Thyroid gland (tissue), 4 donors: Measurements from ENCODE around the gene HOXB2. TPM values are rescaled to one million over a fixed set of nuclear protein-coding genes. Genes with fewer than 3 reads are reported as not detected.

Source experiments
- DNase-seq, 2 donors: peaks; one replicate each; pipeline ENCODE4 v3.0.0-alpha.2; 2019
- H3K27ac ChIP-seq, 3 donors: fragments of 200-600 bp; sonication (generic); 1 replicate in 2 of 3; 2 replicates in 1 of 3; pipeline ENCODE4 v1.5.1; 2016 to 2019; ENCODE audit warnings: mild to moderate bottlenecking in 1 of 3, moderate library complexity in 1 of 3
- H3K27me3 ChIP-seq: fragments of 200-600 bp; sonication (generic); one replicate; pipeline ENCODE4 v1.5.1; 2019
- H3K36me3 ChIP-seq, 2 donors: fragments of 200-600 bp; sonication (generic); one replicate each; pipeline ENCODE4 v1.5.1; 2016 to 2019
- H3K4me1 ChIP-seq, 2 donors: fragments of 200-600 bp; sonication (generic); one replicate each; pipeline ENCODE4 v1.5.1; 2017 to 2019
- H3K4me3 ChIP-seq, 3 donors: fragments of 200-600 bp; sonication (generic); replicated peaks in 1 of 3; 1 replicate in 2 of 3; 2 replicates in 1 of 3; pipeline ENCODE4 v1.5.1; 2016; ENCODE audit warnings: mild to moderate bottlenecking in 1 of 3
- H3K9me3 ChIP-seq: fragments of 200-600 bp; sonication (generic); one replicate; pipeline ENCODE4 v1.5.1; 2017
- CTCF ChIP-seq, 6 experiments: fragments of 200-600 bp in 3 of 6; fragments of 450-650 bp in 3 of 6; sonication (generic) in 3 of 6; IDR thresholded peaks; one replicate each; pipeline ENCODE4 v1.5.1; 2016 to 2019; ENCODE audit warnings: antibody characterized with exemption in 6 of 6, mild to moderate bottlenecking in 2 of 6, inconsistent platforms in 1 of 6, moderate library complexity in 1 of 6
- POLR2A ChIP-seq, 2 donors: fragments of 450-650 bp; IDR thresholded peaks; one replicate each; pipeline ENCODE4 v1.6.1; 2017; ENCODE audit warnings: antibody characterized with exemption in 2 of 2, mild to moderate bottlenecking in 2 of 2, moderate library complexity in 1 of 2
- WGBS, 2 donors: methylation state at CpG; one replicate each; pipeline ENCODE4 v1.1.5; 2017; 5-methylcytosine and 5-hydroxymethylcytosine counted together
- intact Hi-C: fragments of 100-400 bp; cut with DNase I; formaldehyde crosslinking; loops from one replicate; pipeline ENCODE4 v1.15.1; 2023
- total RNA-seq, 4 donors: library from RNA; depleted of rRNA; stranded (reverse); fragments of >200 nt; gene quantifications; one replicate each; pipeline ENCODE4 v1.2.3, GENCODE V29; 2016

HOXB2 gene
- total RNA-seq, 4 donors from 2014 or later = 2.6 to 9.4 (median 5.2) TPM

- 12 to 15% methylated on average over 22 of the region's 22 CpGs for WGBS, 2 donors
Observed at GRCh38 chr17:48575673-48576478, 31.0 kb upstream of the HOXB2 start.

GRCh38 chr17:48575066-48575582 lies 30.2 kb upstream of the HOXB2 start:
- Histone ChIP-seq H3K4me1 (peaks cover 0 to 12% of the 10 kb centered on the region in 2 donors), H3K27ac (peak overlapping the region in 1 of 3 donors; percentile 17), H3K4me3 (no peak overlapping the region), H3K9me3 (no peaks in the 10 kb centered on the region), H3K27me3 (peaks cover 64% of the 10 kb centered on the region), H3K36me3 (no peaks in the 10 kb centered on the region)
- no peak for DNase-seq
- WGBS, 2 donors = 29 to 30% methylated on average over 7 of the region's 7 CpGs
- TF ChIP-seq POLR2A (IDR thresholded peaks at IDR 0.05) (no peak), CTCF (IDR thresholded peaks at IDR 0.05) (no peak)
- intact Hi-C loops = no loop called here

More at GRCh38 chr17:48575673-48576478, 31.0 kb upstream of the HOXB2 start:
- peaks cover 0 to 12% of the 10 kb centered on the region in 2 donors for H3K4me1 ChIP-seq
- H3K27ac ChIP-seq = peak overlapping the region in 2 of 3 donors; percentile 12 to 61
- no peak for DNase-seq
- intact Hi-C loops = no loop called here
- no peaks in the 10 kb centered on the region for H3K9me3 ChIP-seq
- TF ChIP-seq POLR2A (IDR thresholded peaks at IDR 0.05) (no peak), CTCF (IDR thresholded peaks at IDR 0.05) (no peak)
- no peak overlapping the region for H3K4me3 ChIP-seq
- H3K36me3 ChIP-seq = no peaks in the 10 kb centered on the region
- H3K27me3 ChIP-seq = peaks cover 64% of the 10 kb centered on the region

DNA sequence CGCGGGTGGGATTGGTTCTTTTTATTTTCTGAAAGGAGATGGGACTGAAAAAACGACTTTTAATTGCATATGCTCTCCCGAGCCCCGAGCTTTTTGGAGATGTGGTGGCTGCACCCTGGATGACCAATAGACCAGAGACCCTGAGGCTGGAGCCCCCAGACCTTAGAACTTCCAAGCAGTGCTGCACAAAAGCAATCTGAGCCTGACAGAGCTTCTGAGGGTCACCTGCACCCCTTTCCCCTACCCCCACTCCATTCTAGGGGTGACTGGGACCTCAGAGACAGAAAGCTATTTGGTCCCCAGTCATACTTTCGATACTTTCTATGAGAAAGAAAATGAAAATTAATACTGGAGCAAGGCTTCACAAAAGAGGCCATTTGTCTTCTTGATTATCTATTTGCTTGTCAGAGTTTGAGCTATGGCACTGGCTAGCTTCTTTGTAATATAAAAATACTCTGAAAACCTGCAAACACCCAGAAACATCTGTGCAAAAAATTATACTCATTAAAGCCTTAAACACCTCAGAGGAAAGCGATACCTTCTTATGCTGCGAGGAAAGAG lies 29.7 kb upstream of the HOXB2 start:
- WGBS, 2 donors = 36 to 40% methylated on average over 8 of the region's 8 CpGs
- Histone ChIP-seq H3K27me3 (peaks cover 63% of the 10 kb centered on the region), H3K9me3 (no peaks in the 10 kb centered on the region), H3K4me3 (no peak overlapping the region), H3K4me1 (peaks cover 0 to 12% of the 10 kb centered on the region in 2 donors), H3K36me3 (no peaks in the 10 kb centered on the region), H3K27ac (peak overlapping the region in 1 of 3 donors; percentile 17)
- TF ChIP-seq POLR2A (IDR thresholded peaks at IDR 0.05) (no peak), CTCF (IDR thresholded peaks at IDR 0.05) (no peak)
- intact Hi-C loops = no loop called here
- DNase-seq = no peak

DNA sequence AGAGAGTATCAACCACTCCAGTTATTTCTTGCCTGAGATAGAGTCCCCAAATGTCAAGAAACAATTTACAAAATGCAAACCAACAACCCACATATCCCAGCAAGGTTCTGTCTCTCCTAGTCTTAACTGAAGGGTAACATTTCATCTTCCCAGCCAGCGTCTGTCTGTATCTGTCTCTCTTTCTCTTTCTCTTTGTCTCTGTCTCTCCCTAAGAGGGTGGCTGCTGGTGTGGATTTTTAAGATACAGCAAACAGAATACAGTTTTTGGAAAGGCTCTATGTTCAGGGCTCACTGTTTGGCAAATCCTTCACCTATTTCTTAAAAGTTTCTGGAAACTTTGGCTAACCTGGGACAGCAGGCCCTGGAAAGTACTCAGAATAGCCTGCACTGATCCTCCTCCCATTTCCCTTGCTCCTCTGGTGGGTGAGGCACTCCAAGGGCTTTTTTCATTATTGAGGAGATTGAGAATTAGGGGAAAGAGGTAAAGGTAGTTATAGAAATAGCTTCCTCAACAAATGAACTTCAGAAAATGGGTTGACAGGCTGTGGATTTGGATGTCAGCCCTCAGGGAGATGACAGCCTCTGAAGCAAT lies 27.0 kb upstream of the HOXB2 start:
- H3K4me3 ChIP-seq = no peak overlapping the region
- no peak for DNase-seq
- peaks cover 54% of the 10 kb centered on the region for H3K27me3 ChIP-seq
- no peak for TF ChIP-seq POLR2A (IDR thresholded peaks at IDR 0.05)
- TF ChIP-seq CTCF (IDR thresholded peaks at IDR 0.05) = no peak
- peaks cover 0 to 9% of the 10 kb centered on the region in 2 donors for H3K4me1 ChIP-seq
- H3K36me3 ChIP-seq = no peaks in the 10 kb centered on the region
- WGBS, 2 donors = 50 to 63% methylated on average over 1 of the region's 1 CpG
- H3K9me3 ChIP-seq = no peaks in the 10 kb centered on the region
- intact Hi-C loops = no loop called here
- H3K27ac ChIP-seq = peak overlapping the region in 2 of 3 donors; percentile 33 to 41
